HL-60 (cell line): ENCODE results near the gene FRMPD4.

Source experiments
- CTCF ChIP-seq: IDR thresholded peaks from one replicate; pipeline ENCODE4 v1.5.1; 2011; ENCODE audit warnings: low read length, control low read depth, inconsistent platforms; ENCODE audit not compliant: insufficient read depth
- GABPA ChIP-seq: IDR thresholded peaks from 2 replicates; pipeline ENCODE4 v1.6.1; 2012; ENCODE audit warnings: low read depth
- POLR2AphosphoS5 ChIP-seq: IDR thresholded peaks from 2 replicates; pipeline ENCODE4 v1.6.1; 2012; ENCODE audit warnings: low read depth

DNA sequence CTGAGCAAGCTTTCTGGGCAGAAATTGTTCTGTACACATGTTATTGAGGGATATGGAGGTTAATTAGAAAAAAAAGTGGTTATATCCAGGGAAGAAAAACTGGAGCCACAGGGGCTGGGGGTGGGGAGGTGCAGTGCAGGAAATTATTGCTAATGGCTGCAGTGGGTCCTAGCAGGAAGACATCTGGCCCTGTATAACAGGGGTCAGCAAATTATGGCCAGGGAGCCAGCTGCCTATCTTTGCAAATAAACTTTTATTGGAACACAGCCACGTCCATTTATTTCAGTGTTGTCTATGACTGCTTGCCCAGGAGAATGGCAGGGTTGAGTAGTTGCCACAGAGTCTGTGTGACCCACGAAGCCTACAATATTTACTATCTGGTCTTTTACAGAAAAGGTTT lies 629.6 kb downstream of the FRMPD4 start:
- TF ChIP-seq CTCF = no peak
- no peak for TF ChIP-seq POLR2AphosphoS5
- TF ChIP-seq GABPA = no peak
